HepG2 (cell line): Measurements from ENCODE around the gene CISD1.

Experiments used
- ATF3 ChIP-seq: sonication (generic); formaldehyde crosslinking; IDR thresholded peaks from 2 replicates; pipeline ENCODE4 v1.4.0; 2020; ENCODE audit warnings: missing genetic modification reagents
- CTCF ChIP-seq: sonication (generic); formaldehyde crosslinking; IDR thresholded peaks from 2 replicates; pipeline ENCODE4 v1.5.0; 2020; ENCODE audit warnings: mild to moderate bottlenecking, missing genetic modification reagents, moderate library complexity
- EZH2 ChIP-seq: conservative IDR thresholded peaks from 2 replicates; pipeline ENCODE4 v1.6.1; 2012; ENCODE audit warnings: mild to moderate bottlenecking, low read depth, low read length, moderate library complexity
- HMGA1 ChIP-seq: sonication (generic); formaldehyde crosslinking; conservative IDR thresholded peaks from 2 replicates; pipeline ENCODE4 v1.4.0; 2020; ENCODE audit warnings: missing genetic modification reagents
- REPIN1 ChIP-seq: sonication (generic); formaldehyde crosslinking; IDR thresholded peaks from 2 replicates; pipeline ENCODE4 v1.8.0; 2022; ENCODE audit warnings: missing genetic modification reagents, low read depth, mild to moderate bottlenecking, borderline replicate concordance
- RFX5 ChIP-seq: IDR thresholded peaks from 2 replicates; pipeline ENCODE4 v1.6.1; 2011; ENCODE audit warnings: low read depth, low read length, improper control_type of control experiment
- TP53 ChIP-seq: sonication (generic); formaldehyde crosslinking; conservative IDR thresholded peaks from 2 replicates; pipeline ENCODE4 v1.4.0; 2020; ENCODE audit warnings: missing genetic modification reagents
- ZNF232 ChIP-seq: sonication (generic); formaldehyde crosslinking; IDR thresholded peaks from 2 replicates; pipeline ENCODE4 v1.4.0; 2020; ENCODE audit warnings: missing genetic modification reagents, borderline replicate concordance

- TF ChIP-seq REPIN1 (CRISPR knock-in tag) (no peak), ATF3 (CRISPR knock-in tag) (no peak), HMGA1 (CRISPR knock-in tag) (no peak), TP53 (no peak), EZH2 (no peak), ZNF232 (CRISPR knock-in tag) (no peak), RFX5 (no peak), CTCF (CRISPR knock-in tag) (no peak)
These were observed 49.4 kb downstream of the CISD1 start for GRCh38 chr10:58318346-58318745.
